ENCODE data around the gene CELF4. TPM values are rescaled to one million over a fixed set of nuclear protein-coding genes. Genes with fewer than 3 reads are reported as not detected.

CELF4 gene
- total and polyA plus RNA-seq, 10 of the 15 experiments (the other 5 are each of a cell fraction or from before 2014, with no cell fraction given) = 0.03 to 0.32 TPM; not detected in 8

- BruUV-seq (replicated peaks) = no TSS peak
These were observed 268.5 kb downstream of the CELF4 start for GRCh38 chr18:37297106-37297505.

More at GRCh38 chr18:37297106-37297505, 268.5 kb downstream of the CELF4 start:
- no peak overlapping the region for H3K4me3 ChIP-seq
- DNase-seq (ENCODE audit: low read depth, low spot score) = no peak
- no peaks in the 10 kb centered on the region for H3K79me2 ChIP-seq (ENCODE audit: control insufficient read depth, insufficient read depth, low read length)
- H3K27ac ChIP-seq (ENCODE audit: control insufficient read depth, insufficient read depth) = no peak overlapping the region
- no peaks in the 10 kb centered on the region for H3K4me1 ChIP-seq (ENCODE audit: control insufficient read depth, insufficient read depth, low read length)
- in situ Hi-C loops (cut with MboI) = no loop called here
- H4K20me1 ChIP-seq (ENCODE audit: control insufficient read depth, insufficient read depth) = no peaks in the 10 kb centered on the region
- no peak for FAIRE-seq
- POLR2A ChIA-PET = no interaction called here
- RAD21 ChIA-PET (ENCODE audit: unreplicated experiment) = no interaction called here
- no peak overlapping the region for H3K9ac ChIP-seq (ENCODE audit: control insufficient read depth, insufficient read depth, low read length)
- H3K9me3 ChIP-seq (replicated peaks; ENCODE audit: control insufficient read depth, insufficient read depth, low read length) = no peaks in the 10 kb centered on the region
- H3K36me3 ChIP-seq (ENCODE audit: control insufficient read depth in 2 of 2, insufficient read depth in 2 of 2, low read length in 1 of 2) = no peaks in the 10 kb centered on the region
- CTCF ChIA-PET = no interaction called here
- 44% methylated on average over 6 of the region's 6 CpGs for WGBS (ENCODE audit: insufficient coverage, insufficient replicate concordance, low lambda C conversion rate, missing lambda C conversion rate)
- TF ChIP-seq KDM1A (IDR thresholded peaks at IDR 0.05; ENCODE audit: borderline replicate concordance) = no peak
- no peak for TF ChIP-seq FOXM1 (IDR thresholded peaks at IDR 0.05; ENCODE audit: low read depth, low read length)
- no peak for TF ChIP-seq IRF3 (IDR thresholded peaks at IDR 0.05)
- TF ChIP-seq CEBPB (IDR thresholded peaks at IDR 0.05; ENCODE audit: borderline replicate concordance in 1 of 2, low read depth in 2 of 2, low read length in 2 of 2) = no peak
- no peak for TF ChIP-seq SIX5 (IDR thresholded peaks at IDR 0.05; ENCODE audit: low read depth, low read length, severe bottlenecking)
- no peak for TF ChIP-seq ZSCAN29 (IDR thresholded peaks at IDR 0.05)
- TF ChIP-seq JUNB (IDR thresholded peaks at IDR 0.05) = no peak
- no peak for TF ChIP-seq ZBED1 (IDR thresholded peaks at IDR 0.05; ENCODE audit: borderline replicate concordance)
- TF ChIP-seq BCLAF1 (IDR thresholded peaks at IDR 0.05) = no peak
- no peak for TF ChIP-seq FOXK2 (IDR thresholded peaks at IDR 0.05)
- TF ChIP-seq NRF1 (conservative IDR thresholded peaks at IDR 0.05; ENCODE audit: low read depth, low read length) = no peak
- no peak for TF ChIP-seq YY1 (IDR thresholded peaks at IDR 0.05; ENCODE audit: low read depth, low read length)
- no peak for TF ChIP-seq SREBF2 (IDR thresholded peaks at IDR 0.05; ENCODE audit: low read length)
- no peak for TF ChIP-seq SRF (IDR thresholded peaks at IDR 0.05; ENCODE audit: low read depth in 2 of 2, low read length in 2 of 2)
- no peak for TF ChIP-seq IRF4 (IDR thresholded peaks at IDR 0.05; ENCODE audit: low read depth, low read length)
- no peak for TF ChIP-seq POU2F2 (IDR thresholded peaks at IDR 0.05; ENCODE audit: borderline replicate concordance, low read depth, low read length)
- no peak for TF ChIP-seq E2F4 (IDR thresholded peaks at IDR 0.05; ENCODE audit: low read depth, low read length)
- TF ChIP-seq MLLT1 (IDR thresholded peaks at IDR 0.05) = no peak
- no peak for TF ChIP-seq USF1 (IDR thresholded peaks at IDR 0.05; ENCODE audit: borderline replicate concordance, extremely low read length, insufficient read depth, low read depth, low read length)
- no peak for TF ChIP-seq HDAC6 (IDR thresholded peaks at IDR 0.05; ENCODE audit: unreplicated experiment)
- SMC1A ChIA-PET (ENCODE audit: uncharacterized antibody, unreplicated experiment) = no interaction called here
- no peak overlapping the region for H3K4me2 ChIP-seq (ENCODE audit: control insufficient read depth, insufficient read depth)
- intact Hi-C loops (cut with micrococcal nuclease; ENCODE audit: unreplicated experiment) = no loop called here
- no peak overlapping the region for H2AFZ ChIP-seq (ENCODE audit: control insufficient read depth, low read depth, low read length)
- H3K27me3 ChIP-seq (replicated peaks in 1 of 2; ENCODE audit: control insufficient read depth in 2 of 2, insufficient read depth in 2 of 2, low read length in 1 of 2) = no peaks in the 10 kb centered on the region
- no peak for ATAC-seq

Measured in GM12878 (cell line).